Left lobe of liver (tissue), 2 donors: ENCODE measurements around the gene HS6ST3. TPM values are rescaled to one million over a fixed set of nuclear protein-coding genes. Genes with fewer than 3 reads are reported as not detected.

Source experiments
- ATAC-seq: fragments of 200-7000 bp; cut with Tn5 transposase; one replicate; pipeline ENCODE4 v1.9.1; 2020; ENCODE audit warnings: mild to moderate bottlenecking, moderate library complexity
- DNase-seq: peaks from one replicate; pipeline ENCODE4 v3.0.0-alpha.2; 2020; ENCODE audit warnings: low spot score
- total RNA-seq: library from RNA; stranded (reverse); gene quantifications from one replicate; pipeline ENCODE4 v1.2.1, GENCODE V29; 2021
- donor health status: DM: no; HTN: no; CAD: no; lungs with moderate emphysema.
- donor health status: DM: no; HTN: yes; CAD: no.

Gene HS6ST3
- total RNA-seq, 1 donor from 2014 or later, result not detected

DNA sequence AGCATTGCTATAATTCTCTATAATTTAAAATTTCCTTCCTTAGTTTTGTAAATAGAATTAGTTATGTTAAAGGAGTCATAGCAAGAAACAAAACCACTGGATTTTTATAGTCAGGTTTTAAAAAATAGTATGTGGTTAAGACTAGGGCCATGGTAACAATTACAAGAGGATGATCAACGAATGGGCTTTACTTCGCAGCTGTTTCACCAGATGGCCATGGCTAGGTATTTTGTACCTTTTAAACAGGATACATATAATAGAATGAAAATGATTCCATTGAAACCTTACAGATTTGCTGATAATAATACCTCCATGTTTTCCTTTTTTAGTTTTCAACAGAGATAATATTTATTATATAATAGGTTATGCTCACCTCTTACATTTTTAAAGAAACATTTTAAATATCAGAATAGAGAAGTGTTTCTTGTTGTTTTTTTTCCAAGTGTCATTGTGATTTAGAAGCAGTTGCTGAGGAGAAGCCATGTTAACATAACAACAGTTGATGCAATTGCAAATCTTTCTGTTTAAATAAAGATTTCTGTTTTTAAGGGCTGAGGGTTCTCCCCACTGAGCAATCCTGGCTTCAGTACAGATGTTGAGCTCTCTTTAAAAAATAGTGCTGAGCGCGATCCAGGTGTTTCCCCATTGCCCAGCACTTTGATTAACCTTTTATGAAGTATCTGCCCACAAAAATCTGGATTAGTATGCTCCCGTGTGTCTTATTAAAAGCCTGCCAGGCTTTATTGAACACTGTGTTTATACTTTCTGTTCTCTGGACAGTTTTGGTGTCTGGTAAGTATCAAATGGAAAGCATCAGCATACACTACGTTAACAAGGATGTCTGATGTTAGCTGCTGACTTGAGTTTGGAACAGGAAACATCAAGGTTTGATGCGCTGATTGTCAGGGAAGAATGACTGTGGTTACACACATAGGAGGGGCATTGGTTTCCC is 205.3 kb downstream of the HS6ST3 start:
- no peak for ATAC-seq
- no peak for DNase-seq

DNA sequence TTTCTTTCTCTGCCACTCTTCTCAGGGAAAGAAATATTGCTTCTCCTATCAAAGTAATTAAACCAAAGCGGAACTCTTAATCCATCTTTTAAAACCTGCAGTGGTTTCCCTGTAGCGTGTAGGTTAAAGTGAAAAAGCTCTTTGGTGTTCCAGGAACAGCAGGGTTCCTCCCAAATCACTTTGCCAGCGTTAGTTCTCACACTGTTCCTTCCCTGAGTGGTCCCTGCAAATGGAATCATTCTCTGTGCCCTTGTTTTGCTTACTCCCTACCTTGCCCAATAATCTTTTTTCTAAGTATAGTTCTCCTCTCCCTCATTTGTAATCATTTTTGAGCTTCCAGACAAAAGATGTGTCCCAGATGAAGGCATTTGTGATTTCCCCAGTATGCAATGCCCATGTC is 207.5 kb downstream of the HS6ST3 start:
- no peak for ATAC-seq
- DNase-seq, result no peak

DNA sequence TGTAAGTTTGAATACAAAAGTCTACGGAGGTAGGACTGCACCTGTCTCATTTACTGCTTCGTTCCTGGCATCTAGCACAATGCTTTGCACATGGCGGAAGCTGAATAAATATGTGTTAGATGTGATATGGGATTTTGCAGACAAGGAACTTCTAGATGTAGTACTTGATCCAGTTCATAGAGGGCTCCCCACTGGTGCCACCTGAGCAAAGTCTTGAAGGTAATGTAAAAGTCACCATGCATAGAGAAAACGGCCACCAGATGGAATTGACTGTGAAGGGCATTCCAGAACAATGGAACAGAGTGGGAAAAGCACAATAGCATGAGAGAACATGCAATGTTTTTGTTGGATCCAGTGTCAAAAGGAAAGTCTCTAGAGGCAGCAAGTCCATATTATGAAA is 209.3 kb downstream of the HS6ST3 start:
- DNase-seq, result no peak
- no peak for ATAC-seq

DNA sequence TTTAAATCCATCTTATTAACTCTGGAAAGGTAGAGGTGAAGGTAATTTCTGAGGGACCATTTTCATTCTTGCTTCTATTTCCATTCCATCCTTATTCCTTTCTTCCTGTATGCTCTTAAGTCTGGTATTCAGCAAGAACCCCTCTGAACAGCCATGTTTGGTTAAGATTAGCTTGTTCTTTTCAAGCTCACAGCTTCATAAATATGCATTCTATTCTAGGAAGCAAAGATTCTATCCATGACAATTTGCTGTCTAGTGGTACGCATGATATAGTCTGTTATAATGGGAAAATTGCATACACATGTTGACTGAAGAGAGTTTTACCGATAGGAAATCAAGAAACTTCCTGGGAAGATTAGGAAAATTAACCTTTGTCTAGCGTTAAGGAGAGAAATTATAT is 218.7 kb downstream of the HS6ST3 start:
- ATAC-seq (no peak), DNase-seq (no peak)

DNA sequence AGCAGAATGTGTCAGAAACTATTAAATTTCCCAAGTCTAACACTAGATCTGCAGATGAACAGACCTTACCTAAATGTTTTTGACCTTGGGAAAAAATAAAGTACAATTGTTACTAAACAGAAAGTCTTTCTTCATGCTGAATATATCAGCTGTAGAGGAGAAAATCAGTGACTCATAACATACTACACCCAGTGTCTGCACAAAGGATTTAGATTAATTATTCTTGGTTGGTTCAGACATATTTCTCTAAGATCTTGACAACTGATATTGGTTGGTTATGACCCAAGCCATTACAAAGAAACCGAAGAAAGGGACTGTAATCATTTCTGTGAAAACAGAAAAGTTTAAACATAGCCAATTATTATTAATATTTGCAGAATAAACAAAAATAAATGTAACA is 225.1 kb downstream of the HS6ST3 start:
- DNase-seq, result no peak
- ATAC-seq, result no peak

DNA sequence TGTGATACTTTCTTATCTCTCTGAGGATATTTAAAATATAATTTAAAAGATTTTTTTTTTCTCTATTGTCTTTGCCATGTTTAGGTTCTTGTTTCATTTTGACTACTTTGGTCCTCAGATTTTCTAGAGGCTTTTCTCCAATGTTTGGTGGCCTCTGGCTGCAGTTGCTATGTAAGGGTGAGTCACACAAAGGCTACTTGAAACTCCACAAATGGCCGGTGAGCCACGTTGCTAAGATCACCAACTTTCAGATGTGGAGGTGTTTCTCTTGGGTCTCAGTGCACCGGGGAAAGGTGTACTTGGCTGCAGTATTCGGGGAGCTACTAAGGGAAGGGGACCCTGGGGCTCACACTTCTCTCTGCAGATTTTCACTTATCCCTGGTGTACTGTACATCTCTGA is 248.1 kb downstream of the HS6ST3 start:
- DNase-seq, result no peak

DNA sequence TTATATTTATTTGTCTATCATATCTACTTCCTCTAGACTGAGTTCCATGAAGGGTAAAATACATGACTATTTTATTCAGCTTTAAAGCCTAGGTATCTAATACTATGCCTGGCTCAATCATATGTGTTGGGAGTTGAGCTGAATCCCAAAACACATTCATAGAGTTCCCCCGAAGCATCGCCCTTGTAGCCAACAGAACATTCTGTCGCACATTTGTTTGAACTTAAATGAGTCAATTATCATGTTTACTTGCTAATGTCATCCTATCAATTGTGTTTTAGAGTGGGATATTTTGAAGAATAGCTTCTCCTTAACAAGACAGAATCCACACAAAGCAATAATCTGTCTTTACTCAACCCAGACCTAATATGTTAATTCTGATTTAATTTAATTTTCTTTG is 252.4 kb downstream of the HS6ST3 start:
- ATAC-seq (no peak), DNase-seq (no peak)

More for the DNA sequence above, 248.1 kb downstream of the HS6ST3 start:
- ATAC-seq, result no peak

DNA sequence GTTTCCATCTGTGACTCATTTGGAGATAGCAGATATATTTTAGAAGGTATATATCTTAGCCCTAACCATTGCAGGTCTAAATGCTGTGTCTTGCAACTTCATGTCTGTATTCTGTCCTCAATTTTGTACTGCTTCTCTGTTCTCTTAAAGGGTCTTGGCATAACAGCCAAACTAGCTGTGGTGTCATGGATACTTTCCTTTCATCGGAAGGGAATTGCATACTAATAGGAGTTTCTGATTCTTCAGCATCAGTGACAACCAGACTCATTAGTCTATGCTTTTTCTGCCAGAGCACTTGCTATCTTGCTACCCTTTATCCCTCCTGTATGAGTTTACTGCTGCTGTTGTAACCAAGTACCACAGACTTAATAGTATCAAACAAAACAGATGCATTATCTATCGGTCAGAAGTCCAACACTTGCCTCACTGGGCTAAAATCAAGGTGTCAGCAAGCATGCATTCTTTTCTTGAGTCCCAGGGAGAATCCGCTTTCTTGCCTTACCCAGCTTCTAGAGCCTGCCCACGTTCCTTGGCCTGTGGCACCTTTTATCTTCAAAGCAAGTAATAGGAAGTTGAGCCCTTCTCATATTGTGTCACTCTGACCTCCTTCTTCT is 253.1 kb downstream of the HS6ST3 start:
- ATAC-seq (no peak), DNase-seq (no peak)

DNA sequence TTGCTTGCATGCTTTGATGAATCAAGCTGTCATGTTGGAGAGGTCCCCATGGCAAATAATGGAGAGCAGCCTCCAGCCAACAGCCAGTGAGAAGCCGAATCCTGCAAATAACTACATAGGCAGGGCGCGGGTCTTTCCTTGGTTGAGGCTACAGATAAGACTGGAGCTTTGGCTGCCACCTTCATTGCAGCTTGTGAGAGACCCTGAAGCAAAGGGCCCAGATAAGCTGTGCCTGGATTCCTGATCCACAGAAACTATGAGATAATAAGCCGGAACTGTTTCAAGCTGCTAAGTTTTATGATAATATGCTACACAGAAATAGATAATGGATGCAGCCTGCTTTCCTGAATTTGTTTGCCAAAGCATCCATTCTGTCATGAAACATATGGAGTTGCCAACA is 257.0 kb downstream of the HS6ST3 start:
- ATAC-seq (no peak), DNase-seq (no peak)

DNA sequence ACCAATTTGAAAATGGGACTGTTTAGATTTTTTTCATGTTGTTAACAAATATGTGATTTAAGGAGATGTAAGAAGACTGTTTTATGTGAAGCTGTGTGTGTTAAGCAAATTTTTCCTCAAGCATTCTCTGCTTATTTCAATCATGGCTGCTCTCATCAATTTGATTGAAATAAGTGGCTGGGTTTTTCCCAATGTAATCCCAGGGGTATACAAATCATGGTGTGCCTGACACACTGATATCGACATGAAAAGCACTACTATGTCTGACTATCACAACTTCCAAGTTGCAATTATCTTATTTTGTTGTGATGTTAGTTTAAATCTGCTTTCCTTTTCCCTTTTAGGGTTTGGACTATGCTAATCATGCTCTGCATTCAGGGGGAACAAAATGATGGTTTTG is 283.7 kb downstream of the HS6ST3 start:
- no peak for DNase-seq
- ATAC-seq, result no peak

DNA sequence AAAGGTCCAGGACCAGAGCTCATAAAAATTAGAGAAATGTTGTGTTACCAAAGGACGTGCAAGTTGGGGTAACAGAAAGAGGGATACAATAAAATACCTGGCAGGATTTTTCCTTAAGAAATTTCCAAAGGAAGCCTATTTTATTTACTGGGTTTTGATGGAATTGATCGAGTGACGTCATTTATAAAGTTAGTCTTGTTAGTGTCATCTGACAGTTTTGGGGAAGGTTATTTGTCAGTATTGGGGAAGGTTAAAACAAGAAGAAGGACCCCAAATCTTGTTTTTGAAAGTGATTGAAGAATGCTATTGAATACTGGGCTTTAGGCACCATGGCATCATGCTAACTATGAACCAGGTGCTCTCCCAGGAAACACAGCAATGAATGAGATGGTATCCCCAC is 287.9 kb downstream of the HS6ST3 start:
- no peak for DNase-seq
- no peak for ATAC-seq

DNA sequence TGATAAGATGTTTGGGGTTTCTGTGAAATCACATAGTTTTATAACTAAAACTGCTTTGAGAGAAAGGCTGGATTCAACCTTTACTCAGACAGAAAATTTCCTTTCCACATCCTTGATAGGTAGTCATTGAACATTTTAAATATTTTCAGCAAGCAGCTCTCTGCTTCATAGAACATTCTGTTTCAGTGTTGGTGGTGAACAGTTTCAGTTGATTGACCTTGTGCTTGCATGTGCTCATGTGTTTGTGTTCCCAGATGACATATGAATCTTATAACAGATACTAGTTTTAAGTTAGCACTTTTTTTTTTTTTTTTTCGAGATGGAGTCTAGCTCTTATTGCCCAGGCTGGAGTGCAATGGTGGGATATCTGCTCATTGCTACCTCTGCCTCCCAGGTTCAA is 290.1 kb downstream of the HS6ST3 start:
- ATAC-seq, result no peak
- DNase-seq, result no peak

DNA sequence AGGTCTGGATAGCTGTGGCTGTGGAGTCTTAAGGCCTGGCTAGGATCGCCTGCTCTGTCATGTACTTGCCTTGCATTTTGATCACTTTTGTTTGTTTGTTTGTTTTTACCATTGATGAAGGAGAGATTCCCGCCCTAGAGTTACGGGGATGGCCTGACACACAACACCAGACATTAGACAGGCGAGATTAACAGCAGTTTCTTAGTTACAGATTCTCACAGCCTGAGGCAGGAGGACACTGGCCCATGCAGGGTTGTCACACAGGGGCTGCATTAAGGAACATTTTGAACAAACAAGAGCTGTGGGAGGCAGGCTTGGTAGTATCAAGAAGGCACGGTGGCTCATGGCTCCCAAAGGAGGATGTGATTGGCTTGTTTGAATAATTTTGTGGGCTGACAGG is 291.8 kb downstream of the HS6ST3 start:
- ATAC-seq (no peak), DNase-seq (no peak)

DNA sequence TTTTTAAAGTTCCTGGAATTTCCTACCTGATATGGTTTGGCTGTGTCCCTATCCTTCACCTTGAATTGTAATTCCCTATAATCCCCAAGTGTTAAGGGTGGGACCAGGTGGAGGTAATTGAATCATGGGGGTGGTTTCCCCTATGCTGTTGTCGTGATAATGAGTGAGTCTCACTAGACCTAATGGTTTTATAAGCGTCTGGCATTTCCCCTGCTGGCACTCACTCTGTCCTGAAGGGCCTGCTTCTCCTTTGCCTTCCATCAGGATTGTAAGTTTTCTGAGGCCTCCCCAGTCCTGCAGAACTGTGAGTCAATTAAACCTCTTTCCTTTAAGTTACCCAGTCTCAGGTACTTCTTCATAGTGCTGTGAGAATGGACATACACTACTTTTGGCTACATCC is 298.7 kb downstream of the HS6ST3 start:
- no peak for ATAC-seq
- no peak for DNase-seq

DNA sequence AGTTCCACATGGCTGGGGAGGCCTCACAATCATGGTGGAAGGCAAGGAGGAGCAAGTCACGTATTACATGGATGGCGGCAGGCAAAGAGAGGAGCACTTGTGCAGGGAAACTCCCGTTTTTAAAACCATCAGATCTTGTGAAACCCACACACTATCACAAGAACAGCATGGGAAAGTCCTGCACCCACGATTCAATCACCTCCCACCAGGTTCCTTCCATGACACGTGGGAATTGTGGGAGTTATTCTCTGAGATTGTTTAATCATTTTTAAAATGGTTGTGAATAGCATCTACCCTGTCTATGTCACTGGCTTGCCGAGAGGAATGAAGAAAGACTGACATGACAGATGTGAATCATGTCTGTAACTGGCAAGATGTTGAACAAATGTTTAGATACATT is 301.7 kb downstream of the HS6ST3 start:
- ATAC-seq (no peak), DNase-seq (no peak)

DNA sequence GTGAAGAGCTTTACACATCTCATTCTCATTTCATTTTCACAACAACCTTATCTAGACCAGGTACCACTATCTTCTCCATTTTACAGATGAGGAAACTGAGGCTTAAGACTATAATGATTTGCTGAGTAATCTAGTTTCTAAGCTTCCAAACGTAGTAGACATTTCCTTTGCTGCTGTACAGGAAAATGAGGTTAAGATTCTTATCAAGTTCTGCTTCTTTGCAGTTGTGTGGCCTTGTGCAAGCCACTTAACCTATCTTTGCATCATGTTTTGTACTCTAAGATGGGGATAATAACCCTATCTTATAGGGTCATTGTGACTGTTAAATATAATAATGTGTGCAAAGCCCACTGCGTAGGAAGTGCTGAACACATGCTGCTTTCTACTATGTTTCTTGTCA is 307.9 kb downstream of the HS6ST3 start:
- no peak for ATAC-seq
- no peak for DNase-seq

DNA sequence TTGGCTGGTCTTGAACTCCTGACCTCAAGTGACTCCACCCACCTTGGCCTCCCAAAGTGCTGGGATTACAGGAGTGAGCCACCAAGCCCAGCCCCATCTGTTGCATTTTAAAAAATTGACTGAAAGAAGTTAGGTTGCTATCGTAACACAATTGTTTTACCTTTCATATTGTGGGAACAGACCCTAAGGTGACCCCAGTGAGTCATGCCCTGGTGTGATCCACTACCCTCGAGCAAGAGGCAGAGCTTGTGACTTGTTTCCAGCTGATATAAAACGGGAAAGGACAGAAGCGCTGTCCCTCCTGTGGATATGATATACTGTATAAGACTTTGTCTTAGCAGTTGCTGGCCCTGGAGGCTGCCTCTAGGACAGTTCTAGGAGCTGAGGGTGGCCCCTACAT is 308.6 kb downstream of the HS6ST3 start:
- DNase-seq (no peak), ATAC-seq (no peak)

DNA sequence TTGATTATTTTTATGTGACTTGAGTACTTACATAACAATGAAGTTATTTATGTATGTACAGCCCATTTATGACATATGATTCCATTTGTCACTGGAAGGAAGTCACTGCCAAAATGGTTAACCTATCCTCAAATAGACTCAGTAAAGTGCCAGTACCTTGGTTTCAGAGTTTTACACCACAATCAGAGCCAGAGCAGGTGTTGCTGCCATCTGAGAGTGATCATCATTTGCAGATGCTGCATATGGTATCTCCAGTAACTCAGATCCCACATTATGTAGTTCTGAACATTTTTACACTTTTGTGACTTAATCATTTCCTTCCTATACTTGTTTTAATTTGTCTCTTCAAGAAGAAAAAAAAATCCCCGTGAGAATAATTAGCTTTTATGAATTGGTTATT is 313.3 kb downstream of the HS6ST3 start:
- ATAC-seq (no peak), DNase-seq (no peak)

DNA sequence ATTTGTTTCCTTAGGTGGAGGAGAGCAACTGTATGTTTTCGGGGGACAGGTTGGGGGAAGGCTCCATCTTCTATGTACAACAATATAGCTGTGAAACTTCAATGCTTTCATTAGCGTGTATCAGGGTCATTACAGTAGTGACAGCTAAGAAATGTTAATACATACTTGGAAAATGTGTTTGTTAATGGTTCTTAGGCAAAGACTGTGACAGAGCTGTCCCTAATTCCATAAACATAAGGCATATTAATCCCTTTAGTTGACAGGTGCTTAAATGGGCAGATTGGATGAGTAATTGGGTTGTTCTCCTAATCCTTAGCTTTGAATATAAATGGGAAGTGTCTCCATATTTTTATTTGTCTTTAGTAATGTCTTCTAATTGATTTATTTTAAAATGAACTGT is 313.7 kb downstream of the HS6ST3 start:
- ATAC-seq (no peak), DNase-seq (no peak)

DNA sequence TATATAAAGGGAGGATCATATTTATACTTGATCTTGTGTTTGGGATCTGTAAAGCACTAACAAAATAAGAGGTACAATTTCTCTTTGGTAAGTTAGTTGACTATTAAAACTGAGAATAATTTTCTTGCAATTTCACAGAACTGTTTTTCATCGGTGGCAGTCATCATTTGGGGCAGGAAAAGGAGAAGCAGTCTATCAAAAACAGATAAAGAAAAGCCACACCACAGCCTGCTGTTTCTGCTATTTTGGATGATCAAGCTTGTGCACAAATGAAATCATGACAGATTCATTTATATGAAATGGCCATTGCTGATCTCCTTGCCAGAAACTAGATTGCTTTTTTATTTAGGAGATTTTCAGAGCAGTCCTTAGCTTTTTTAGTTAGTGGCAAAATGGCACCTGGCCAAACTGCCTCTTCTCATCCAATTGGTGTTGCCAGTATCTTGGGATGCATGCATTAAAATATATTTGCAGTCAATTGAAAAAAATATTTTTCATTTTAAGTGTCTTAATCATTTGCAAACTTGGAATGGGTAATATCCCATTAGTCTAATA is 326.0 kb downstream of the HS6ST3 start:
- DNase-seq (no peak), ATAC-seq (no peak)

DNA sequence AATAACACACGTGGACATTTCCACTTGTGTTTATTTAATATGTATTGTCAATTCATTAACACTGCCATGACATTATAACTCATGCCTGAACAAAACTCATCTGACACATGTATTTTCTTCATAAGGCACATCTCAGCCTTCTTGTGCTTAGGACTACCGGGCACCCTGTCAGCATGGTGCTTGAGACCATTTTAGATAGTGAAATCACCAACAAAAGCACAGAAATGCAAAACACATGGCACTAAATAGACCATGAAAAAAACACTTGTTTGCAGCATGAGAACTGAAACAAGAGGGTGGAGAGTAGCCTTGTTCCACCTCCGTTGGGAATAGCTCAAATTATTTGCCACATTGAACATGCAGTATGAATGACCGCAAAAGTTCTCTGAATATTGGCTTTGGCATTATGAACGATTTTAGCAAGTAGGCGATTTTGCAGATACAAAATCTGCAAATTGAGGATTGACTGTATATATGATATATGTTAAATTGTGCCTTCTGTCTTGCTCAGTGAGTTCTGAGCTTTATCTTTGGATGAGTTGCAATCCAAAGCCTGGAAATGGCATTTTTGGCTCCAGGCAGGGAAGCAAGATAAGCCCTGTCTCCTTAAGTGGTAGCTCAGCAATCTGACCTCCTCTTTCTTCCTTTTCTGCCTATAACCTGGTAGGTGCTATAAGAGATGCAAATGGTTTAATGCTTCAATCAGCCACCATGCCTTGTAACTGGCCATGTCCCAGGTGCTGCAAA is 328.2 kb downstream of the HS6ST3 start:
- no peak for DNase-seq
- no peak for ATAC-seq

DNA sequence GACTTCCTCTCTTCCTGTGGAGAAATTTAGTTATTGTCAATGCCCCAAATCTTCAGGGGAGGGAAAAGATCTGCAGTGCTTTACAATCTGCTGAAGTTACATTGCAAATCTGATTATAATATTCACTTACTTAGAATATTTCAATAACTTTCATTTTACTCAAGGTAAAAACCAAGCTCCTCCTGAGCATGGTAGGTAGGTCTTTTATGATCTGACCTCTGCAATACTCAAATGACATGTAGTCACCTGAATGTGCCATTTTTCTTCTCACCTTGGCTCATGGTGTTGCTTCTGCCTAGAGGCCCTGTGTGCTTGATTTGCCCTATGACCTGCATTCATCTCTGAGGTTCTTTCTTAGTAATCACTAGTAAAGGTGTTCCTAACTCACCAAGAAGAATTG is 331.4 kb downstream of the HS6ST3 start:
- no peak for DNase-seq
- no peak for ATAC-seq
